Gastrocnemius medialis (tissue), 4 donors: ENCODE measurements around the gene FOXN1.

Source experiments
- POLR2A ChIP-seq, 2 donors: fragments of 450-650 bp; IDR thresholded peaks; one replicate each; pipeline ENCODE4 v1.6.1; 2017; ENCODE audit warnings: antibody characterized with exemption in 2 of 2, mild to moderate bottlenecking in 2 of 2, moderate library complexity in 2 of 2
- TF ChIP-seq, protein P1 (sequence below), 5 experiments: fragments of 450-650 bp in 3 of 5; fragments of 200-600 bp in 2 of 5; sonication (generic) in 2 of 5; IDR thresholded peaks in 4 of 5; conservative IDR thresholded peaks in 1 of 5; 1 replicate in 4 of 5; 2 replicates in 1 of 5; pipeline ENCODE4 v1.5.1; 2016 to 2019; ENCODE audit warnings: antibody characterized with exemption in 5 of 5, mild to moderate bottlenecking in 3 of 5, moderate library complexity in 3 of 5

DNA sequence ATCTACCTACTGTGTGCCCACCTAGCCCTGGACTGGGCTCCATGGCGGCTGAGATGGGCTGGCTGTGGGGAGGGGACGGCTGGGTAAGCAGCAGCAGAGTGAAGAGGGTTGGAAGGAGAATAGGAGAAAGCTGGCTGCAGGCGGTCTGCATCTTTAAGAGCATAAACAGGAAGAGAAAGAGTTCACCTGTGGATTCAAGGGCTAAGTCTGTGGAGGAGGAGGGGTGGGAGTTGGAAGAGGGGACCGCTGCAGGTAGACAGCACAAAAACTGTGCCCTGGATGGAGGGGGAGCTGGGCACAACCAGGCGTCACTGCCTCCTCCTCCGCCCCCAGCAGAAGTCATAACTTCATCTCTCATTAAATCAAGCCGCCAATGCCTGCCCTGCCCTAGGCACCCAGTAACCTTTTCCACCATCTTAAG lies 32.0 kb upstream of the FOXN1 start:
- TF ChIP-seq, protein P1, sequence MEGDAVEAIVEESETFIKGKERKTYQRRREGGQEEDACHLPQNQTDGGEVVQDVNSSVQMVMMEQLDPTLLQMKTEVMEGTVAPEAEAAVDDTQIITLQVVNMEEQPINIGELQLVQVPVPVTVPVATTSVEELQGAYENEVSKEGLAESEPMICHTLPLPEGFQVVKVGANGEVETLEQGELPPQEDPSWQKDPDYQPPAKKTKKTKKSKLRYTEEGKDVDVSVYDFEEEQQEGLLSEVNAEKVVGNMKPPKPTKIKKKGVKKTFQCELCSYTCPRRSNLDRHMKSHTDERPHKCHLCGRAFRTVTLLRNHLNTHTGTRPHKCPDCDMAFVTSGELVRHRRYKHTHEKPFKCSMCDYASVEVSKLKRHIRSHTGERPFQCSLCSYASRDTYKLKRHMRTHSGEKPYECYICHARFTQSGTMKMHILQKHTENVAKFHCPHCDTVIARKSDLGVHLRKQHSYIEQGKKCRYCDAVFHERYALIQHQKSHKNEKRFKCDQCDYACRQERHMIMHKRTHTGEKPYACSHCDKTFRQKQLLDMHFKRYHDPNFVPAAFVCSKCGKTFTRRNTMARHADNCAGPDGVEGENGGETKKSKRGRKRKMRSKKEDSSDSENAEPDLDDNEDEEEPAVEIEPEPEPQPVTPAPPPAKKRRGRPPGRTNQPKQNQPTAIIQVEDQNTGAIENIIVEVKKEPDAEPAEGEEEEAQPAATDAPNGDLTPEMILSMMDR (IDR thresholded peaks at IDR 0.05 in 4 of 5, conservative IDR thresholded peaks at IDR 0.05 in 1 of 5) = no peak
- TF ChIP-seq POLR2A (IDR thresholded peaks at IDR 0.05) = no peak
